Suprapubic skin (tissue), 4 donors: ENCODE results near the gene PLBD2. TPM values are rescaled to one million over a fixed set of nuclear protein-coding genes. Genes with fewer than 3 reads are reported as not detected.

ENCODE experiments used
- DNase-seq, 2 donors: peaks; one replicate each; pipeline ENCODE4 v3.0.0-alpha.2; 2019; ENCODE audit warnings: low spot score in 2 of 2
- H3K27ac ChIP-seq: fragments of 200-600 bp; sonication (generic); one replicate; pipeline ENCODE4 v1.5.1; 2019
- H3K27me3 ChIP-seq: fragments of 200-600 bp; sonication (generic); one replicate; pipeline ENCODE4 v1.5.1; 2019
- H3K36me3 ChIP-seq: fragments of 200-600 bp; sonication (generic); one replicate; pipeline ENCODE4 v1.5.1; 2019
- H3K4me1 ChIP-seq: fragments of 200-600 bp; sonication (generic); one replicate; pipeline ENCODE4 v1.5.1; 2019
- H3K4me3 ChIP-seq: fragments of 200-600 bp; sonication (generic); one replicate; pipeline ENCODE4 v1.5.1; 2019; ENCODE audit warnings: mild to moderate bottlenecking
- H3K9me3 ChIP-seq: fragments of 200-600 bp; sonication (generic); one replicate; pipeline ENCODE4 v1.5.1; 2019
- EP300 ChIP-seq: sonication (generic); formaldehyde crosslinking; IDR thresholded peaks from one replicate; pipeline ENCODE4 v1.6.1; 2017; ENCODE audit warnings: antibody characterized with exemption
- POLR2A ChIP-seq, 2 donors: fragments of 450-650 bp; IDR thresholded peaks; one replicate each; pipeline ENCODE4 v1.6.1; 2017; ENCODE audit warnings: antibody characterized with exemption in 2 of 2, mild to moderate bottlenecking in 2 of 2, moderate library complexity in 2 of 2
- POLR2AphosphoS5 ChIP-seq, 3 donors: sonication (generic); formaldehyde crosslinking; IDR thresholded peaks; one replicate each; pipeline ENCODE4 v1.6.1; 2017; ENCODE audit warnings: antibody characterized with exemption in 3 of 3
- WGBS: methylation state at CpG from one replicate; pipeline ENCODE4 v1.1.5; 2018; 5-methylcytosine and 5-hydroxymethylcytosine counted together
- total RNA-seq, 4 donors: library from RNA; depleted of rRNA; stranded (reverse); fragments of >200 nt; gene quantifications; one replicate each; pipeline ENCODE4 v1.1.0, GENCODE V29; 2016
- TF ChIP-seq, protein P1 (sequence below), 2 donors: fragments of 200-600 bp in 1 of 2; fragments of 450-650 bp in 1 of 2; sonication (generic) in 1 of 2; IDR thresholded peaks; one replicate each; pipeline ENCODE4 v1.5.1; 2016 to 2019; ENCODE audit warnings: antibody characterized with exemption in 2 of 2, mild to moderate bottlenecking in 1 of 2, moderate library complexity in 1 of 2

PLBD2 gene
- total RNA-seq, 4 donors from 2014 or later, result 22.2 to 29.2 (median 27.3) TPM

DNA sequence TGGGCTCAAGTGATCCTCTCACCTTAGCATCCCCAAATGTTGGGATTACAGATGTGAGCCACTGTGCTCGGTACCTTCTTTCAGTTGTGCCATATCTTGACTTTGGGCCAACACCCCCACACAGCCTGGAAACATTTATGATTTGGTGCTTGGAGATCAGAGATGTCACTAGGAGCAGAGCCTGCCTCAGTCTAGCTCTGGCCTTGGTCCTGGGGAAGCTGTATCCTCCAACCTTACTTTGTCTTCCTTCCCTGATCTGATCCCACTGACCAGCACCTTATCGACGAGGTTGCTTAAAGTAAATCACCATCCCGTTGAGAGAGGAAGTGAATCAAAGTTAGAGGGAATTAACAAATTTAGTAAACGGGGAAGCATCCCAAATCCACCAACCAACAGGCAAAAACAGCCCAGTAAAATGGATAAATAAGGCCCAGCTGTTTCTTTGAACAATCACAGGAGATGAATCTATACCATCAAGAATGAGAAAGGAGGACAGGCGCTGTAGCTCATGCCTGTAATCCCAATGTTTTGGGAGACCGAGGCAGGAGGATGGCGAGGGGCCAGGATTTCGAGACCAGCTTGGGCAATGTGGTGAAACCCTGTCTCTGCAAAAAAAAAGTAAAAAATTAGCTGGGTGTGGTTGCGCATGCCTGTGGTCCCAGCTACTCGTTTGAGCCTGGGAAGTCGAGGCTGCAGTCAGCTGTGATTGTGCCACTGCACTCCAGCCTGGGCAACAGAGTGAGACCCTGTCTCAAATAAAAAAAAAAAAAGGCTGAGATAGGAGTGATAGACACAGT, 3.4 kb downstream of the PLBD2 start:
- Histone ChIP-seq H3K36me3 (peaks cover 4% of the 10 kb centered on the region), H3K4me1 (peaks cover 38% of the 10 kb centered on the region), H3K27ac (no peak overlapping the region), H3K27me3 (no peaks in the 10 kb centered on the region), H3K9me3 (no peaks in the 10 kb centered on the region), H3K4me3 (no peak overlapping the region)
- no peak for DNase-seq
- TF ChIP-seq EP300 (no peak), POLR2AphosphoS5 (IDR thresholded peaks at IDR 0.05) (no peak), POLR2A (IDR thresholded peaks at IDR 0.05) (no peak)
- TF ChIP-seq, protein P1, sequence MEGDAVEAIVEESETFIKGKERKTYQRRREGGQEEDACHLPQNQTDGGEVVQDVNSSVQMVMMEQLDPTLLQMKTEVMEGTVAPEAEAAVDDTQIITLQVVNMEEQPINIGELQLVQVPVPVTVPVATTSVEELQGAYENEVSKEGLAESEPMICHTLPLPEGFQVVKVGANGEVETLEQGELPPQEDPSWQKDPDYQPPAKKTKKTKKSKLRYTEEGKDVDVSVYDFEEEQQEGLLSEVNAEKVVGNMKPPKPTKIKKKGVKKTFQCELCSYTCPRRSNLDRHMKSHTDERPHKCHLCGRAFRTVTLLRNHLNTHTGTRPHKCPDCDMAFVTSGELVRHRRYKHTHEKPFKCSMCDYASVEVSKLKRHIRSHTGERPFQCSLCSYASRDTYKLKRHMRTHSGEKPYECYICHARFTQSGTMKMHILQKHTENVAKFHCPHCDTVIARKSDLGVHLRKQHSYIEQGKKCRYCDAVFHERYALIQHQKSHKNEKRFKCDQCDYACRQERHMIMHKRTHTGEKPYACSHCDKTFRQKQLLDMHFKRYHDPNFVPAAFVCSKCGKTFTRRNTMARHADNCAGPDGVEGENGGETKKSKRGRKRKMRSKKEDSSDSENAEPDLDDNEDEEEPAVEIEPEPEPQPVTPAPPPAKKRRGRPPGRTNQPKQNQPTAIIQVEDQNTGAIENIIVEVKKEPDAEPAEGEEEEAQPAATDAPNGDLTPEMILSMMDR (IDR thresholded peaks at IDR 0.05), result no peak
- WGBS, result 49% methylated on average over 12 of the region's 12 CpGs

DNA sequence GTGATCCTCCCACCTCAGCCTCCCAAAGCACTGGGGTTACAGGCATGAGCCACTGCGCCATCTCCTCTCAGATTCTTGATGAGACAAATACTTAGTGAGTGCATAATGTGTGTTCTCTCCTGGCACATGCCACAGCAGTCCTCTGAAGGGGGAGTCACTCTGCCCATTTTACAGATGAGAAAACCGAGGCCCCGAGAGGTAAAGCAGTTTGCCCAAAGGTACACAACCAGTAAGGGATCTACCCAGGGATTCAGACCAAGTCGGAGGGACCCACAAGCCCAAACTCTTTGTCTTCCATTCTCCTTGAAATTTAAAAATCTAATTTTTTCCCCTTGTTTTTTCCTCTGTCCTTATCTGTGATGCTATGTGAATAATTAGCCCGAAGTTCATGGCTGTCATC, 6.3 kb downstream of the PLBD2 start:
- peaks cover 11% of the 10 kb centered on the region for H3K36me3 ChIP-seq
- 99% methylated on average over 5 of the region's 5 CpGs for WGBS
- H3K4me1 ChIP-seq, result peaks cover 23% of the 10 kb centered on the region
- H3K27ac ChIP-seq, result no peak overlapping the region
- H3K4me3 ChIP-seq, result no peak overlapping the region
- no peak for DNase-seq
- no peak for TF ChIP-seq EP300
- TF ChIP-seq, protein P1 (IDR thresholded peaks at IDR 0.05), result no peak
- TF ChIP-seq POLR2AphosphoS5 (IDR thresholded peaks at IDR 0.05), result no peak
- TF ChIP-seq POLR2A (IDR thresholded peaks at IDR 0.05), result no peak
- H3K9me3 ChIP-seq, result no peaks in the 10 kb centered on the region
- H3K27me3 ChIP-seq, result no peaks in the 10 kb centered on the region

DNA sequence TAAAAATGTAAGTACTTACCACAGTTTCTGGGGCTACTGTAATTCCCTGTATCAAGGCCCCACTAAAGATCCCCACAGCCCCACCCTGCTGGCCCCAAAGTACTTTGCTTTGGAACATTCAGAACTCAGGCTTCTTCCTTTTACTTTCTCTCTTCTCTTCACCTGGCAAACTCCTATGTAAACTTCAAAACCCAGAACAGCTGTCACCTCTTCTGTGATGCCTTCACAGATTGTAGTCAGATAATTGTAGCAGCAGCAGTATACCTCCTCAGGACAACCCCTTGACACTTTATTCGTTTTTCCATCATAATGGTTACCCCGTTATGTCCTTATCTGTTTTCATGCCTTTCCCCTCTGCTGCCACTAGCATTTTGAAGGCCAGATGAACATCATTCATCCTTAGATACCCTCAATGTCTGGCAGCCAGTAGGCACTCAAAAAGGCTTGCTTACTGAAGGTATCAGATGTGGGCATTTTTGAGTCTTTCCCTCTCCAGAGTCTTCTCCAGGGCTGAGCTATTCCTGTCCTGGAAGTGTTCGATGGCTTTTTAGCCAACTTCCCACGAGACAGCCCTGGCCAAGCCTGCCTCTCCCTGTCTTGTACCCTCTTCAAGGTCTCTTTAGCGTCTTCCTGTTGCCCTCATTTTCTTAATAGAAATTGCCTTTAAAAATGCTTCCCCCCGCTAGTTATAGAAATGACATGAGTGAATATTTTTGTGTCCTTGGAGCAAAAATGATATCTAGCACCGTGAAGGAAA, 7.4 kb downstream of the PLBD2 start:
- DNase-seq, result no peak
- TF ChIP-seq POLR2A (IDR thresholded peaks at IDR 0.05) (no peak), EP300 (no peak), POLR2AphosphoS5 (IDR thresholded peaks at IDR 0.05) (no peak)
- TF ChIP-seq, protein P1 (IDR thresholded peaks at IDR 0.05), result no peak
- Histone ChIP-seq H3K27ac (no peak overlapping the region), H3K27me3 (no peaks in the 10 kb centered on the region), H3K9me3 (no peaks in the 10 kb centered on the region), H3K4me3 (no peak overlapping the region), H3K4me1 (peaks cover 12% of the 10 kb centered on the region), H3K36me3 (peaks cover 13% of the 10 kb centered on the region)
- WGBS, result 86% methylated on average over 7 of the region's 7 CpGs

DNA sequence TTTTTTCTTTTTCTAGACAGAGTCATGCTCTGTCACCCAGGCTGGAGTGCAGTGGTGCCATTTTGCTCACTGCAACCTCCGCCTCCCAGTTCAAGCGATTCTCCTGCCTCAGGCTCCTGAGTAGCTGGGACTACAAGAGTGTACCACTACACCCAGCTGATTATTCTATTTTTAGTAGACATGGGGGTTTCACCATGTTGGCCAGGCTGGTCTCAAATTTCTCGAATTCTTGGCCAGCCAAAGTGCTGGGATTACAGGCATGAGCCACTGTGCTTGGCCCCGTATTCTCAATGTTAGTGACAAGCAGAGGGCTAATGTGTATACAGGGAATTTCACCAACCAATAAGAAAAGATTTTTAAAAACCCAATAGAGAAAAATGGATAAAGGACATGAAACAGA, 8.4 kb downstream of the PLBD2 start:
- Histone ChIP-seq H3K4me1 (peaks cover 6% of the 10 kb centered on the region), H3K36me3 (peaks cover 14% of the 10 kb centered on the region), H3K27ac (no peak overlapping the region), H3K4me3 (no peak overlapping the region), H3K27me3 (no peaks in the 10 kb centered on the region), H3K9me3 (no peaks in the 10 kb centered on the region)
- WGBS, result 75% methylated on average over 4 of the region's 4 CpGs
- no peak for TF ChIP-seq EP300
- no peak for TF ChIP-seq POLR2A (IDR thresholded peaks at IDR 0.05)
- TF ChIP-seq POLR2AphosphoS5 (IDR thresholded peaks at IDR 0.05), result no peak
- TF ChIP-seq, protein P1 (IDR thresholded peaks at IDR 0.05), result no peak
- no peak for DNase-seq

DNA sequence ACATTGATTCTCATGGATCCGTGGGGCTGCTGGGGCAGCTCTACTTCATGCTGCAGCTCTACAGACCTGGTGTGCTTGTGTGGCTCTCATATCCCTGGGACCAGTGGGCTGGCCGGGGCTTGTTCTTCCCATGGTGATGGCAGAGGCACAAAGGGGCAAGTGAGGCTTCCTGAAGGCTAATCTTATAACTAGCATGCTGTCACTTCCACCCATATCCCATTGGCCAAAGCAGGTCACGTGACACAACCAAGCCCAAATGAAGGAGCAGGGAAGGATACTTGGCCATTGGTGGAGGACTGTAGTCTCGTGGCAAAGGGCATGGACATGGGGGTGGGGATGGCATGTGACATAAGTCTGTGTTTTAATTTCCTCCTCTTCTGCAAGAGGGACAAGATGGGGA, 9.9 kb downstream of the PLBD2 start:
- no peaks in the 10 kb centered on the region for H3K4me1 ChIP-seq
- peaks cover 26% of the 10 kb centered on the region for H3K36me3 ChIP-seq
- TF ChIP-seq POLR2AphosphoS5 (IDR thresholded peaks at IDR 0.05) (no peak), POLR2A (IDR thresholded peaks at IDR 0.05) (no peak), EP300 (no peak)
- TF ChIP-seq, protein P1 (IDR thresholded peaks at IDR 0.05), result no peak
- no peak for DNase-seq
- no peaks in the 10 kb centered on the region for H3K27me3 ChIP-seq
- no peak overlapping the region for H3K27ac ChIP-seq
- no peaks in the 10 kb centered on the region for H3K9me3 ChIP-seq
- 87% methylated on average over 4 of the region's 4 CpGs for WGBS
- no peak overlapping the region for H3K4me3 ChIP-seq
